GM12878 (cell line): ENCODE results near the gene NUDCD3. TPM values are rescaled to one million over a fixed set of nuclear protein-coding genes. Genes with fewer than 3 reads are reported as not detected.

Experiments
- ATAC-seq: fragments of 200-7000 bp; cut with Tn5 transposase; 3 replicates; pipeline ENCODE4 v1.9.1; 2020; ENCODE audit warnings: mild to moderate bottlenecking, moderate library complexity
- BruUV-seq: library from RNA; stranded (reverse); fragments of 400-500 nt; replicated peaks from 2 replicates; lab custom pipeline; 2021; lab: Mats Ljungman, UMichigan
- CTCF ChIA-PET: fragments of 300-600 bp; sonication (Branson Sonifier 250); formaldehyde crosslinking; extraction: SDS; loops from one replicate; lab custom pipeline; 2021; ENCODE audit warnings: inconsistent platforms; lab: Yijun Ruan, JAX
- POLR2A ChIA-PET: fragments of 350-600 bp; formaldehyde crosslinking; extraction: SDS; loops from one replicate; lab custom pipeline; 2021; ENCODE audit warnings: inconsistent platforms; lab: Charles Lee
- RAD21 ChIA-PET: fragments of 300-600 bp; sonication (Branson Sonifier 250); formaldehyde crosslinking; loops from one replicate; lab custom pipeline; 2023; ENCODE audit warnings: antibody characterized with exemption; ENCODE audit not compliant: unreplicated experiment; lab: Charles Lee
- SMC1A ChIA-PET: fragments of 300-600 bp; sonication (Branson Sonifier 250); formaldehyde crosslinking; loops from one replicate; lab custom pipeline; 2023; ENCODE audit not compliant: unreplicated experiment, uncharacterized antibody; lab: Charles Lee
- DNase-seq: peaks from one replicate; pipeline ENCODE4 v3.0.0-alpha.2; 2011; ENCODE audit warnings: low read depth, low spot score
- FAIRE-seq: peaks from 3 replicates; lab custom pipeline; 2011; peaks lifted over from hg19 to GRCh38; lab: Jason Lieb, UNC
- H2AFZ ChIP-seq: 2 replicates; pipeline ENCODE4 v1.6.0; 2011; ENCODE audit warnings: low read depth, low read length, control low read depth; ENCODE audit not compliant: control insufficient read depth
- H3K27ac ChIP-seq: 2 replicates; pipeline ENCODE4 v1.5.1; 2011; ENCODE audit warnings: control low read depth; ENCODE audit not compliant: control insufficient read depth, insufficient read depth
- H3K27me3 ChIP-seq, 2 experiments: replicated peaks in 1 of 2; 2 replicates each; pipeline versions ENCODE4 v1.6.0 to v1.6.1; 2011; ENCODE audit warnings: low read length in 1 of 2; ENCODE audit not compliant: control insufficient read depth in 2 of 2, insufficient read depth in 2 of 2
- H3K36me3 ChIP-seq, 2 experiments: 2 replicates each; pipeline ENCODE4 v1.5.1; 2011; ENCODE audit warnings: low read length in 1 of 2; ENCODE audit not compliant: control insufficient read depth in 2 of 2, insufficient read depth in 2 of 2
- H3K4me1 ChIP-seq: 2 replicates; pipeline ENCODE4 v1.6.1; 2011; ENCODE audit warnings: mild to moderate bottlenecking, low read length, moderate library complexity, mixed read lengths; ENCODE audit not compliant: control insufficient read depth, insufficient read depth
- H3K4me2 ChIP-seq: 2 replicates; pipeline ENCODE4 v1.6.0; 2011; ENCODE audit warnings: control low read depth; ENCODE audit not compliant: control insufficient read depth, insufficient read depth
- H3K4me3 ChIP-seq: fragments of 200-600 bp; sonication (generic); 2 replicates; pipeline ENCODE4 v1.5.1; 2016
- H3K79me2 ChIP-seq: 2 replicates; pipeline ENCODE4 v1.6.0; 2011; ENCODE audit warnings: low read length; ENCODE audit not compliant: control insufficient read depth, insufficient read depth
- H3K9ac ChIP-seq: 2 replicates; pipeline ENCODE4 v1.8.0; 2011; ENCODE audit warnings: low read length, control low read depth, mixed read lengths; ENCODE audit not compliant: control insufficient read depth, insufficient read depth
- H3K9me3 ChIP-seq: replicated peaks from 3 replicates; pipeline ENCODE4 v1.5.1; 2011; ENCODE audit warnings: mild to moderate bottlenecking, low read length; ENCODE audit not compliant: control insufficient read depth, insufficient read depth
- H4K20me1 ChIP-seq: 2 replicates; pipeline ENCODE4 v1.6.0; 2011; ENCODE audit not compliant: control insufficient read depth, insufficient read depth
- DPF2 ChIP-seq: fragments of 450-650 bp; IDR thresholded peaks from 2 replicates; pipeline ENCODE4 v1.6.1; 2017; ENCODE audit warnings: mild to moderate bottlenecking
- FOXK2 ChIP-seq: fragments of 450-650 bp; IDR thresholded peaks from 2 replicates; pipeline ENCODE4 v1.6.1; 2017; ENCODE audit warnings: mild to moderate bottlenecking, moderate library complexity
- JUNB ChIP-seq: IDR thresholded peaks from 2 replicates; pipeline ENCODE4 v1.6.1; 2016; ENCODE audit warnings: antibody characterized with exemption, mild to moderate bottlenecking
- MYC ChIP-seq: IDR thresholded peaks from 2 replicates; pipeline ENCODE4 v1.6.1; 2011; ENCODE audit warnings: mild to moderate bottlenecking, low read length, moderate library complexity, inconsistent platforms; ENCODE audit not compliant: insufficient read depth, insufficient replicate concordance, insufficient read length, severe bottlenecking
- NBN ChIP-seq: fragments of 450-650 bp; IDR thresholded peaks from 2 replicates; pipeline ENCODE4 v1.6.1; 2016
- TCF12 ChIP-seq: IDR thresholded peaks from 2 replicates; pipeline ENCODE4 v1.6.1; 2011; ENCODE audit warnings: low read depth, mild to moderate bottlenecking, low read length
- WGBS: methylation state at CpG from one replicate; pipeline ENCODE4 v1.1.6; 2016; ENCODE audit warnings: low lambda C conversion rate; ENCODE audit not compliant: insufficient replicate concordance, insufficient coverage; ENCODE audit errors: missing lambda C conversion rate; 5-methylcytosine and 5-hydroxymethylcytosine counted together
- in situ Hi-C: fragments of 300-500 bp; cut with MboI; formaldehyde crosslinking; loops from 9 replicates; pipeline ENCODE4 v1.14.3; 2018; ENCODE audit warnings: mixed read lengths
- intact Hi-C: fragments of 100-400 bp; cut with micrococcal nuclease; formaldehyde crosslinking; loops from one replicate; pipeline ENCODE4 v1.14.2; 2022; ENCODE audit not compliant: unreplicated experiment
- polyA plus RNA-seq, 11 experiments: library from polyadenylated mRNA; depleted of rRNA in 4 of 11; unstranded in 6 of 11; stranded (reverse) in 5 of 11; fragments of >200 nt; fragmentation: Nextera tagmentation in 4 of 11; fragmentation: Illumina TruSeq in 1 of 11; extraction: Ambion mirVana in 4 of 11; extraction: Trizol in 1 of 11; gene quantifications; 1 replicate in 1 of 11; 2 replicates in 10 of 11; pipeline versions ENCODE4 v1.2.1 to v1.2.3, GENCODE V29; 2011 to 2016; ENCODE audit warnings: inconsistent platforms in 2 of 11, missing spikeins in 2 of 11, low read depth in 1 of 11
- total RNA-seq, 4 experiments: library from RNA; depleted of rRNA in 3 of 4; stranded (reverse); fragments of >200 nt in 3 of 4; fragmentation: Illumina TruSeq in 1 of 4; extraction: Trizol in 1 of 4; gene quantifications; 2 replicates each; pipeline versions ENCODE4 v1.2.1 to v1.2.3, GENCODE V29; 2013 to 2021
- TF ChIP-seq, protein P1 (sequence below): fragments of 450-650 bp; IDR thresholded peaks from 2 replicates; pipeline ENCODE4 v1.6.1; 2017; ENCODE audit warnings: mild to moderate bottlenecking, moderate library complexity
- TF ChIP-seq, protein P2 (sequence below): IDR thresholded peaks from 2 replicates; pipeline ENCODE4 v1.6.1; 2012; ENCODE audit warnings: low read length, inconsistent platforms

NUDCD3 gene
- total and polyA plus RNA-seq, 10 of the 15 experiments (the other 5 are each of a cell fraction or from before 2014, with no cell fraction given), result 25.0 to 89.8 (median 46.4) TPM

DNA sequence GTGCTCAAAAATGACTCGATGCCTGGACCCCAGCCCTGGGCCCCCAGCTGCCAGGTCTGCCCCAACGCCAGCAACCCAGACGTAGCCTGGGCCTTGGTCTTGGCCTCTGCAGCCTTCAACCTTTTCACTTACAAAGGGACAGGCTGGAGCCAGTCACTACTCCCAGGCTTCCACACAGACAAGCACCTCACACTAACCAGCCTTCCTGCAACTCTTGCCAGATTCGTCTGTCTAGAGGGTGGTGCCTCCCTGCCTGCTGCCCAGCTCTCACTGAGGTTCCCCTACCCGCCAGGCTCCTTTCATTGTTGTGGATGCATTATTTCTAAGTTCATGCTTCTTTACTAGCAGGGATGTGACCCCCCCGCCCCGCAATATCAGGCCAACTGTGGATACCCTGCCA is 56.3 kb downstream of the NUDCD3 start:
- H3K36me3 ChIP-seq, result peaks cover 3 to 6% of the 10 kb centered on the region in 2 experiments; a peak in 3 of 4 replicates
- FAIRE-seq (no peak), ATAC-seq (no peak), DNase-seq (no peak)
- no peak overlapping the region for H3K27ac ChIP-seq
- H3K9me3 ChIP-seq, result no peaks in the 10 kb centered on the region
- no peak overlapping the region for H3K9ac ChIP-seq
- WGBS, result 92% methylated on average over 7 of the region's 7 CpGs
- no peaks in the 10 kb centered on the region for H3K27me3 ChIP-seq
- H3K79me2 ChIP-seq, result peaks cover 3% of the 10 kb centered on the region
- ChIA-PET CTCF (no interaction called here), RAD21 (no interaction called here), POLR2A (no interaction called here), SMC1A (interaction anchor here (0.7 kb wide), 1 partner anchor 28 kb away, joined by 3 read pairs; no protein-coding TSS in a partner anchor)
- intact Hi-C loops, result no loop called here
- no peak overlapping the region for H3K4me3 ChIP-seq
- BruUV-seq, result no TSS peak
- no peak overlapping the region for H2AFZ ChIP-seq
- in situ Hi-C loops, result no loop called here
- TF ChIP-seq TCF12 (no peak), NBN (no peak), JUNB (no peak), FOXK2 (no peak), MYC (no peak), DPF2 (no peak)
- TF ChIP-seq, protein P1, sequence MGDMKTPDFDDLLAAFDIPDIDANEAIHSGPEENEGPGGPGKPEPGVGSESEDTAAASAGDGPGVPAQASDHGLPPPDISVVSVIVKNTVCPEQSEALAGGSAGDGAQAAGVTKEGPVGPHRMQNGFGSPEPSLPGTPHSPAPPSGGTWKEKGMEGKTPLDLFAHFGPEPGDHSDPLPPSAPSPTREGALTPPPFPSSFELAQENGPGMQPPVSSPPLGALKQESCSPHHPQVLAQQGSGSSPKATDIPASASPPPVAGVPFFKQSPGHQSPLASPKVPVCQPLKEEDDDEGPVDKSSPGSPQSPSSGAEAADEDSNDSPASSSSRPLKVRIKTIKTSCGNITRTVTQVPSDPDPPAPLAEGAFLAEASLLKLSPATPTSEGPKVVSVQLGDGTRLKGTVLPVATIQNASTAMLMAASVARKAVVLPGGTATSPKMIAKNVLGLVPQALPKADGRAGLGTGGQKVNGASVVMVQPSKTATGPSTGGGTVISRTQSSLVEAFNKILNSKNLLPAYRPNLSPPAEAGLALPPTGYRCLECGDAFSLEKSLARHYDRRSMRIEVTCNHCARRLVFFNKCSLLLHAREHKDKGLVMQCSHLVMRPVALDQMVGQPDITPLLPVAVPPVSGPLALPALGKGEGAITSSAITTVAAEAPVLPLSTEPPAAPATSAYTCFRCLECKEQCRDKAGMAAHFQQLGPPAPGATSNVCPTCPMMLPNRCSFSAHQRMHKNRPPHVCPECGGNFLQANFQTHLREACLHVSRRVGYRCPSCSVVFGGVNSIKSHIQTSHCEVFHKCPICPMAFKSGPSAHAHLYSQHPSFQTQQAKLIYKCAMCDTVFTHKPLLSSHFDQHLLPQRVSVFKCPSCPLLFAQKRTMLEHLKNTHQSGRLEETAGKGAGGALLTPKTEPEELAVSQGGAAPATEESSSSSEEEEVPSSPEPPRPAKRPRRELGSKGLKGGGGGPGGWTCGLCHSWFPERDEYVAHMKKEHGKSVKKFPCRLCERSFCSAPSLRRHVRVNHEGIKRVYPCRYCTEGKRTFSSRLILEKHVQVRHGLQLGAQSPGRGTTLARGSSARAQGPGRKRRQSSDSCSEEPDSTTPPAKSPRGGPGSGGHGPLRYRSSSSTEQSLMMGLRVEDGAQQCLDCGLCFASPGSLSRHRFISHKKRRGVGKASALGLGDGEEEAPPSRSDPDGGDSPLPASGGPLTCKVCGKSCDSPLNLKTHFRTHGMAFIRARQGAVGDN, result no peak
- TF ChIP-seq, protein P2, sequence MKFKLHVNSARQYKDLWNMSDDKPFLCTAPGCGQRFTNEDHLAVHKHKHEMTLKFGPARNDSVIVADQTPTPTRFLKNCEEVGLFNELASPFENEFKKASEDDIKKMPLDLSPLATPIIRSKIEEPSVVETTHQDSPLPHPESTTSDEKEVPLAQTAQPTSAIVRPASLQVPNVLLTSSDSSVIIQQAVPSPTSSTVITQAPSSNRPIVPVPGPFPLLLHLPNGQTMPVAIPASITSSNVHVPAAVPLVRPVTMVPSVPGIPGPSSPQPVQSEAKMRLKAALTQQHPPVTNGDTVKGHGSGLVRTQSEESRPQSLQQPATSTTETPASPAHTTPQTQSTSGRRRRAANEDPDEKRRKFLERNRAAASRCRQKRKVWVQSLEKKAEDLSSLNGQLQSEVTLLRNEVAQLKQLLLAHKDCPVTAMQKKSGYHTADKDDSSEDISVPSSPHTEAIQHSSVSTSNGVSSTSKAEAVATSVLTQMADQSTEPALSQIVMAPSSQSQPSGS, result no peak
- no peaks in the 10 kb centered on the region; the same call in 1 of the 2 replicates for H4K20me1 ChIP-seq
- no peak overlapping the region for H3K4me2 ChIP-seq
- peaks cover 6% of the 10 kb centered on the region for H3K4me1 ChIP-seq
